Parathyroid adenoma (tissue), 2 donors: ENCODE results near the gene ZBTB45.

ENCODE experiments used
- H2AFZ ChIP-seq: fragments of 300-600 bp; sonication (generic); one replicate; pipeline ENCODE4 v1.7.0; 2017; ENCODE audit warnings: antibody characterized with exemption, mild to moderate bottlenecking
- H3K27ac ChIP-seq: fragments of 300-600 bp; sonication (generic); one replicate; pipeline ENCODE4 v1.7.0; 2017
- H3K27me3 ChIP-seq: fragments of 300-600 bp; sonication (generic); one replicate; pipeline ENCODE4 v1.7.0; 2017; ENCODE audit warnings: low read length; ENCODE audit not compliant: control insufficient read depth, insufficient read depth
- H3K36me3 ChIP-seq: fragments of 300-600 bp; sonication (generic); one replicate; pipeline ENCODE4 v1.7.0; 2017; ENCODE audit warnings: low read length; ENCODE audit not compliant: control insufficient read depth, insufficient read depth
- H3K4me1 ChIP-seq: fragments of 300-600 bp; sonication (generic); one replicate; pipeline ENCODE4 v1.7.0; 2017; ENCODE audit warnings: control low read depth
- H3K4me2 ChIP-seq: fragments of 300-600 bp; sonication (generic); one replicate; pipeline ENCODE4 v1.7.0; 2017; ENCODE audit warnings: low read length
- H3K4me3 ChIP-seq: fragments of 300-600 bp; sonication (generic); one replicate; pipeline ENCODE4 v1.7.0; 2017; ENCODE audit warnings: low read depth, low read length
- H3K79me2 ChIP-seq: fragments of 300-600 bp; sonication (generic); one replicate; pipeline ENCODE4 v1.7.0; 2017; ENCODE audit warnings: control low read depth
- H3K9ac ChIP-seq: fragments of 300-600 bp; sonication (generic); one replicate; pipeline ENCODE4 v1.7.0; 2017; ENCODE audit warnings: mild to moderate bottlenecking
- H3K9me3 ChIP-seq: fragments of 300-600 bp; sonication (generic); one replicate; pipeline ENCODE4 v1.7.0; 2017; ENCODE audit warnings: low read length; ENCODE audit not compliant: control insufficient read depth
- TF ChIP-seq, protein P1 (sequence below): fragments of 300-600 bp; sonication (generic); IDR thresholded peaks from one replicate; pipeline ENCODE4 v1.7.0; 2017; ENCODE audit warnings: antibody characterized with exemption, mild to moderate bottlenecking
- donor health status: primary hyperparathyroidism.

The ZBTB45 gene

DNA sequence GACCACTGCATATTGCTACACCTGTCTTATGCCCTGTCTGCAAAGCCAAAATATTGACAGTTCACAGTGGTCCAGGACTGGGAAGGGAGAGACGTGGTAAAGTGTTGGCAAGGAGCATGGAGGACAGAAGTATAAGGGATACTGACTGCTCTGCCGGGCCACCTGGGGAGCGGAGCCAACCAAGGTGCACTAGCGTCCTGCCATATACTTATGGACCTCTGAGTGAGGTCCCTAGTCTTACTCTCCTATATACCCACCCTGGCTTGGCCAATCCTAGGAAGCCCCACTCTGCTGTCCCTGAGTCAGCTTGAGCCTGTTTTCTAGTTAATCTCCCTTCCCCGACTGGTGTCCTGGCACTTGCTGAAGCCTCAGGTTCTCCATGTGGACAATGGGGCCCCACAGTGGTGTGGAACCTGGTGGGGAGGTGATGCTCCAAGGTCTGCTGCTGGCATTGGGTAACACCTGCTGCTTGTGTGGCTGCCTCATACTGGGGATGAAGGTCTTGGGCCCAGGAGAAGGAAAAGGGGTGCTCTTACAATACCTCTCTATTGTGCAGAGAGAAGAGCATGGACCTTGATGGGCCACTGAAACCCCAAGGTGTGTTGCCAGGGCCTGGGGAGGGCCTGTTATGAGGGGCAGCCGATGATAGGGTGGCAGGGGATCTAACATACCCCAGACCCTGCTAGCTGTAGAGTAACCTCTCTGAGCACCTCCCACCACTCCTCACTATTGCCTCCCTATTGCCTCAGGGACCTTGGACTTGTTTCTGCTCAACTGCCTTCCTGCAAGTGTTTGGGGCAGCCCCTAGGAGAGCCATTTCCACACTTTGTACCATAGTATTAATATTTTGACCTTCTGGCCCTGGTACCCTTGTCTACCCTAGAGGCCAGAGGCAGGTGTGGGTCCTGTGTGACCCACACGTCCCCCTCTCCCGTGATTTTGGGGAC, 17.5 kb upstream of the ZBTB45 start:
- Histone ChIP-seq H2AFZ (no peak overlapping the region), H3K9ac (no peak overlapping the region), H3K4me2 (no peak overlapping the region), H3K4me3 (no peak overlapping the region), H3K36me3 (no peaks in the 10 kb centered on the region), H3K9me3 (no peaks in the 10 kb centered on the region), H3K4me1 (no peaks in the 10 kb centered on the region), H3K27me3 (no peaks in the 10 kb centered on the region), H3K27ac (no peak overlapping the region), H3K79me2 (no peaks in the 10 kb centered on the region)
- TF ChIP-seq, protein P1, sequence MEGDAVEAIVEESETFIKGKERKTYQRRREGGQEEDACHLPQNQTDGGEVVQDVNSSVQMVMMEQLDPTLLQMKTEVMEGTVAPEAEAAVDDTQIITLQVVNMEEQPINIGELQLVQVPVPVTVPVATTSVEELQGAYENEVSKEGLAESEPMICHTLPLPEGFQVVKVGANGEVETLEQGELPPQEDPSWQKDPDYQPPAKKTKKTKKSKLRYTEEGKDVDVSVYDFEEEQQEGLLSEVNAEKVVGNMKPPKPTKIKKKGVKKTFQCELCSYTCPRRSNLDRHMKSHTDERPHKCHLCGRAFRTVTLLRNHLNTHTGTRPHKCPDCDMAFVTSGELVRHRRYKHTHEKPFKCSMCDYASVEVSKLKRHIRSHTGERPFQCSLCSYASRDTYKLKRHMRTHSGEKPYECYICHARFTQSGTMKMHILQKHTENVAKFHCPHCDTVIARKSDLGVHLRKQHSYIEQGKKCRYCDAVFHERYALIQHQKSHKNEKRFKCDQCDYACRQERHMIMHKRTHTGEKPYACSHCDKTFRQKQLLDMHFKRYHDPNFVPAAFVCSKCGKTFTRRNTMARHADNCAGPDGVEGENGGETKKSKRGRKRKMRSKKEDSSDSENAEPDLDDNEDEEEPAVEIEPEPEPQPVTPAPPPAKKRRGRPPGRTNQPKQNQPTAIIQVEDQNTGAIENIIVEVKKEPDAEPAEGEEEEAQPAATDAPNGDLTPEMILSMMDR = no peak

DNA sequence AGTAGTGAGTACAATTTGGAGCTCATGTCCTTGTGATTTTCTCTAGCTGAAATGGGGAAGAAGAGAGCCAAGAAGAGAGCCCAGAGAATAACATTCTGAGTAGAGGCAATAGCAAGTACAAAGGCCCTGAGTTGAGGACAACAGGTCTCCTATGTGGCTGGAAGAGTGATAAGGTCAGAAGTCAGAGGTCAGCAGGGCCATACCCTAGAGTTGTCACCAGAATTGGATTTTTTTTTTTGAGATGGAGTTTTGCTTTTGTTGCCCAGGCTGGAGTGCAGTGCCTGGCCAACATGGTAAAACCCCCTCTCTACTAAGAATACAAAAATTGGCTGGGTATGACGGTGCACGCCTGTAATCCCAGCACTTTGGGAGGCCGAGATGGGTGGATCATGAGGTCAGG, 16.2 kb upstream of the ZBTB45 start:
- TF ChIP-seq, protein P1 = no peak
- Histone ChIP-seq H2AFZ (no peak overlapping the region), H3K4me3 (no peak overlapping the region), H3K27ac (no peak overlapping the region), H3K36me3 (no peaks in the 10 kb centered on the region), H3K79me2 (no peaks in the 10 kb centered on the region), H3K9me3 (no peaks in the 10 kb centered on the region), H3K27me3 (no peaks in the 10 kb centered on the region), H3K4me1 (no peaks in the 10 kb centered on the region), H3K4me2 (no peak overlapping the region), H3K9ac (no peak overlapping the region)

GRCh38 chr19:58531034-58531840, 11.6 kb upstream of the ZBTB45 start:
- no peak overlapping the region for H3K9ac ChIP-seq
- H3K4me2 ChIP-seq = no peak overlapping the region
- no peaks in the 10 kb centered on the region for H3K27me3 ChIP-seq
- H3K36me3 ChIP-seq = no peaks in the 10 kb centered on the region
- H3K4me3 ChIP-seq = no peak overlapping the region
- no peaks in the 10 kb centered on the region for H3K4me1 ChIP-seq
- H3K9me3 ChIP-seq = no peaks in the 10 kb centered on the region
- H3K27ac ChIP-seq = no peak overlapping the region
- no peaks in the 10 kb centered on the region for H3K79me2 ChIP-seq
- TF ChIP-seq, protein P1 = no peak
- no peak overlapping the region for H2AFZ ChIP-seq

DNA sequence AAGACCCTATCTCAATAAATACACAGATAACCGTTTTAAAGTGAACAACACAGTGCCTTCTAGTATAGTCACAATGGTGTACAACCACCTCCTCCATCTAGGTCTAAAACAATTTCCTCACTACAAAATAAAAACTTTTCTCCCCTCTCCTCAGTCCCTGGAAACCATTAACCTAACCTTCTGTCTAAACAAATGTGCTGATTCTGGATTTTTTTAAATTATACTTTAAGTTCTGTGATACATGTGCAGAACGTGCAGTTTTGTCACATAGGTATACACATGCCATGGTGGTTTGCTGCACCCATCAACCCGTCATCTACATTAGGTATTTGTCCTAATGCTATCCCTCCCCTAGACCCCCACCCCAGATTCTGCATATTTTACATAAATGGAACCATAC, 9.8 kb upstream of the ZBTB45 start:
- no peaks in the 10 kb centered on the region for H3K9me3 ChIP-seq
- H3K36me3 ChIP-seq = no peaks in the 10 kb centered on the region
- H3K27ac ChIP-seq = no peak overlapping the region
- H2AFZ ChIP-seq = no peak overlapping the region
- TF ChIP-seq, protein P1 = no peak
- H3K27me3 ChIP-seq = no peaks in the 10 kb centered on the region
- H3K9ac ChIP-seq = no peak overlapping the region
- no peaks in the 10 kb centered on the region for H3K4me1 ChIP-seq
- H3K4me2 ChIP-seq = no peak overlapping the region
- no peak overlapping the region for H3K4me3 ChIP-seq
- H3K79me2 ChIP-seq = no peaks in the 10 kb centered on the region
